ENCODE measurements around the gene LAMA3.
A peak's percentile ranks its signal among the peaks of the same experiment; 100 is the strongest.

Gene LAMA3

DNA sequence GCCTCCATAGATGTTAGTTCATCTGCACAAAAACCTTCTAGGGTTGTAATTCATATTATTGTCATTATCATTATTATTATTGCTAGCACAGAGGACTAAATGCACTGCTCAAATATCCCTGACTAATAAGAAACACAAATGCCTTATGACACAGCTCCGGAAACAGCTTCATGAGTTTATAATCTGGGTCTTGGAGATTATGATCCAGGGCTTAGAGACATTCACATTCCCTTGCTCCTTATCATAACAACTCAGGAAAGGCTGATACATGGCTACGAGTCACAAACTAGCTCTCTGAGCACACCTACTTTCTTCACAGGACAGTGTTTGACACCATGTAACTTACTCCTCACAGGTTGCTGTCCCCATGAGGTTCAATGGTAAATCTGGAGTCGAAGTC is 223.1 kb downstream of the LAMA3 start:
- no peaks in the 10 kb centered on the region for H3K9me3 Mint-ChIP-seq
- peaks cover 9% of the 10 kb centered on the region for H3K27me3 Mint-ChIP-seq (ENCODE audit: low read depth)
- H3K4me1 Mint-ChIP-seq (ENCODE audit: low read depth) = no peaks in the 10 kb centered on the region
- no peaks in the 10 kb centered on the region for H3K36me3 Mint-ChIP-seq (ENCODE audit: low read depth)
- H3K4me3 Mint-ChIP-seq = no peak overlapping the region
- H3K27ac Mint-ChIP-seq = no peak overlapping the region

DNA sequence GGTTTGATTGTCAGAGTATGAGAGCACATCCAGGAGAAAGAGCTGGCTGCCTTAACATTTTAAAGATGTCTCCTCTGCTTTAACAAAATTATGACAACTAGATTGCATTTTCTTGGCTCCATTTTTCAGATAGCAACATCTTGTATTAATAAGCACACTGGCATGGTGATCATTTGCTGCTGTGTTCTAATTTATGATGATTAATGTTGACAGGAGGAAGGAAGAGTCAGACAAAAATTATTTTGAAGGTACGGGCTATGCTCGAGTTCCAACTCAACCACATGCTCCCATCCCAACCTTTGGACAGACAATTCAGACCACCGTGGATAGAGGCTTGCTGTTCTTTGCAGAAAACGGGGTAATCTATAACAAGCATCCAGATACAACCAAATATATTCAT is 227.1 kb downstream of the LAMA3 start:
- Mint-ChIP-seq H3K27me3 (ENCODE audit: low read depth) (peaks cover 19% of the 10 kb centered on the region), H3K4me3 (no peak overlapping the region), H3K27ac (no peak overlapping the region), H3K36me3 (ENCODE audit: low read depth) (no peaks in the 10 kb centered on the region), H3K9me3 (no peaks in the 10 kb centered on the region), H3K4me1 (ENCODE audit: low read depth) (peaks cover 7% of the 10 kb centered on the region)

DNA sequence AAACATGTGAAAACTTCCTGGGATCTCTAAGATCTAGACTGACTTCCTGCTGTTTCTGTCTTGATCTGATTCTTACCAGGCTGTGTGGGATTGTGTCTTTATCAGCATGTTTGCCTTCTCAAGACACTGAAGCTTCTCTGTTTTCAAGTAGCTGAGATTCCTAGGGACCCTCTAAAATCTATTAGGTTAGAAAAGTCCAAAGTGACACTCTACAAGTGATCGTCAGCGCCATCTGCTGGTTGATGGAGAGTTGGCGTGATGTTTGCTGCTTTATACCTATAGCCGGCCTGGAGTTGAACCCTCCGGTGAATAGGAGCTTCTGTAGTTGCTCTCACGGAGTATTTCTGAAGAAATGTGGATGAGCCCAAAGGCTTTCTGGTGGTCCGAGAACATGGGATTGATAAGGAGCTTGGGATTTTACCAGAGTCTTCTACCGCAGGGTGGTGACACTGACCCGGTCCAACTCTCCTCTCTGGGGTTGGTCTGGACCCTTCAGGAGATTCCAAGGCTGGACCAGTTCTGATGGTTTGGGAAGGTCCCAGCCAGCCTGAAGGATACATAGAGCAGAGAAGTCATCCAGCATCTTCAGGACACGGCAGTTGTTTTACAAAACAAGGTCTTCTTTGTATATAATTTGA is 229.3 kb downstream of the LAMA3 start:
- peaks cover 19% of the 10 kb centered on the region for H3K27me3 Mint-ChIP-seq (ENCODE audit: low read depth)
- no peak overlapping the region for H3K27ac Mint-ChIP-seq
- no peaks in the 10 kb centered on the region for H3K9me3 Mint-ChIP-seq
- peaks cover 15% of the 10 kb centered on the region for H3K4me1 Mint-ChIP-seq (ENCODE audit: low read depth)
- H3K36me3 Mint-ChIP-seq (ENCODE audit: low read depth) = no peaks in the 10 kb centered on the region
- no peak overlapping the region for H3K4me3 Mint-ChIP-seq

DNA sequence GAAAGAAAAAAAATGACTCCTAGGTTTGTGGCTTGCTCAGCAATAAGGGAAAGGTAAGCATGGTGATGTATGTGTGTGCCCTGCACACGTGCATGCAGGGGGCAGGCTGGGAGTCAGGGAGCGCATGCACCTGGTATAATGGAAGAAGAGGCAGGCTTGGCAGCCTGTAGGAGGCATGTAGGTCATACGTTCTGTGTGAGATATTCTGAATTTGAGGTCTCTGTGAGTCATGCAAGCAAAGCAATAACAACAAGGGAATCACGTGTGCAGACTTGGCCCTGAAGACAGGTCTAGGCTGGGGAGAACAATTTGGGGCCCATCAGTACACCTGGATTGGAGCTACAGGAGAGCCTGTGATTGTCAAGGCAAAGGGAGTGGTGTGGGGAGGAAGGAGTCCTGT is 230.8 kb downstream of the LAMA3 start:
- no peaks in the 10 kb centered on the region for H3K36me3 Mint-ChIP-seq (ENCODE audit: low read depth)
- no peaks in the 10 kb centered on the region for H3K9me3 Mint-ChIP-seq
- H3K4me1 Mint-ChIP-seq (ENCODE audit: low read depth) = peaks cover 15% of the 10 kb centered on the region
- no peak overlapping the region for H3K27ac Mint-ChIP-seq
- H3K27me3 Mint-ChIP-seq (ENCODE audit: low read depth) = peaks cover 19% of the 10 kb centered on the region
- no peak overlapping the region for H3K4me3 Mint-ChIP-seq

DNA sequence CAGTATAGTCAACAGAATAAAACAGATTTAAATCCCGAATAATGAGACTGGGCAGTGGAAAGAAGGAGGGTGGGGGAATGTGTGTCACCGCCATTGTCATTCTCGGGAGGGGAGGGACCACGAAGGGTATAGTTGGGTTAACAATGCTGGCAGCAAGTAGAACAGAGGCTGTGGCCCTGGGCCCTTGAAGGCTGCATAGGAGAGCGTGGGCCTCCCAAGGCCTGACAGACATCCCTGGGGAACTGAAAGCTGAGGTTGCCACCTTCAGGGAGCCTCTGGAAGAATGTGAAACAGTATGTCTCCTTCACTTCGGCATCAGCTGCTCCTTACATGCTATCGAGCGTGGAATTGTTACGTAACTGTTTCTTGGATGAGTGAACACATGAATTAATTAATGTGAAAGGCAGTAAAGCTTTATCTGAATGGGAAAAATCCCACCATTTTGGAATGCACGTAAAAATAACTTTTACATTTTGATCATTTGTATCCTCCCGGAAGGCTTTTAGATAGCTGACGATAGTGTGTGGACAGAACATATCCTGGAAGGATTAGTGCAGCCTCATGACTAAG is 232.5 kb downstream of the LAMA3 start:
- H3K4me3 Mint-ChIP-seq = no peak overlapping the region

DNA sequence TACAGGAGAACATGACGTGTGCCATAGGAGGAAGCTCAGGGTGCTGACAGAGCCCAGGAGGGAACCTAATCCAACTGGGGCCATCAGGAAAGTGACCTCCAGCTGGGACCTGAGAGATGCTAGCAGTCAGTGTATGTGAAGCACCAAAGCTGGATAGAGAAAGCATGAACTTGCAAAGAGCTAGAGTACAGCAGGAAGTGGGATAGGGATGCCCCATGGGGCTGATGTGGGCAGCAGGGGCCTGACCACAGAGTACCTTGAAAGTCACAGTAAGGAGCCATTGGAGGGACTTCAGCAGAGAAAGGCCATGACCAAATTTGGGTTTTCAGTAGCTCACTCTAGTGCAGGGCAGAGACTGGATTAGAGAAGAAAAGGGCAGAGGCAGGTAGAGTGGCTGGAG is 233.7 kb downstream of the LAMA3 start:
- H3K4me1 Mint-ChIP-seq (ENCODE audit: low read depth) = peaks cover 15% of the 10 kb centered on the region
- H3K27ac Mint-ChIP-seq = peak overlapping the region; percentile 0
- no peaks in the 10 kb centered on the region for H3K36me3 Mint-ChIP-seq (ENCODE audit: low read depth)
- no peak overlapping the region for H3K4me3 Mint-ChIP-seq
- H3K27me3 Mint-ChIP-seq (ENCODE audit: low read depth) = peaks cover 17% of the 10 kb centered on the region
- no peaks in the 10 kb centered on the region for H3K9me3 Mint-ChIP-seq

More for the DNA sequence above, 232.5 kb downstream of the LAMA3 start:
- Mint-ChIP-seq H3K36me3 (ENCODE audit: low read depth) (no peaks in the 10 kb centered on the region), H3K27ac (no peak overlapping the region), H3K9me3 (no peaks in the 10 kb centered on the region), H3K4me1 (ENCODE audit: low read depth) (peaks cover 15% of the 10 kb centered on the region), H3K27me3 (ENCODE audit: low read depth) (peaks cover 16% of the 10 kb centered on the region)

DNA sequence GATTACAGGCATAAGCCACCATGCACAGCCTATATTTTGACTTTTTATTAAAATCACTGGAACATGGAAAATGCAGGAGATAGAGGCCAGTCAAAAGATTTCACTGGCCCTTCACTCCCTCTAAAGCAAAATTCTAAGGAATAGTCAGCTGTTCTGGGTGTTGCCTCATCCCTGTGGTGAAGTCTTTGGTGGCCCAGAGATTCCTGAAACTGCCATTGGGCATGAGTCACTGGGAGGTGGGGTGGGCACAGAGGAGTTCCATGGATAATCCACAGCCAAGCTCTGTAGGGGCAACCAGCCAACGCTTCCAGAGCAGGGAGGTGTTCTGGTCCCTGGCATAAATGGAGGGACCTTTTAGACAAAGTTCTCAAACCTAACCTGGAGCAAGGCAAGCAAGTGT is 235.6 kb downstream of the LAMA3 start:
- no peaks in the 10 kb centered on the region for H3K9me3 Mint-ChIP-seq
- peaks cover 13% of the 10 kb centered on the region for H3K27me3 Mint-ChIP-seq (ENCODE audit: low read depth)
- H3K27ac Mint-ChIP-seq = no peak overlapping the region
- peaks cover 1% of the 10 kb centered on the region for H3K36me3 Mint-ChIP-seq (ENCODE audit: low read depth)
- no peak overlapping the region for H3K4me3 Mint-ChIP-seq
- peaks cover 25% of the 10 kb centered on the region for H3K4me1 Mint-ChIP-seq (ENCODE audit: low read depth)

DNA sequence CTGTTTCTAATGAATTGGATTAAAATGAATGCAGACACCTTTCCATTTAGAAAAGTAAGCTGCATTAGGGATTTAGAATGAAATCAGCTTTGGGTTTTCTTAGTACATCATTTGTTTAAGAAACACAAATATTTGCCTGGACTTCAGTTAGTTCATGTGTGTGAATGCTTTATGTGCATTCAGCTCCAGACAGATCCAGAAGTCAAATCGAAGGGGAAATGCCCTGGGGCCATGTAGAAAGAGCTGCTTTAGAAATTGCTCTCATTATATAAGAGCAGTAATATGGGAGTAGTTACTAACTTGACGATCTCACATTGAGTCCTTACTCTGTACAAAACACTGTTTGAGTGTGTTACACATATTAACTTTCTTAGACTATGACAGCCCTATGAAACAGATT is 237.3 kb downstream of the LAMA3 start:
- Mint-ChIP-seq H3K27me3 (ENCODE audit: low read depth) (peaks cover 8% of the 10 kb centered on the region), H3K4me3 (no peak overlapping the region), H3K4me1 (ENCODE audit: low read depth) (peaks cover 28% of the 10 kb centered on the region), H3K9me3 (no peaks in the 10 kb centered on the region), H3K27ac (no peak overlapping the region), H3K36me3 (ENCODE audit: low read depth) (peaks cover 1% of the 10 kb centered on the region)

DNA sequence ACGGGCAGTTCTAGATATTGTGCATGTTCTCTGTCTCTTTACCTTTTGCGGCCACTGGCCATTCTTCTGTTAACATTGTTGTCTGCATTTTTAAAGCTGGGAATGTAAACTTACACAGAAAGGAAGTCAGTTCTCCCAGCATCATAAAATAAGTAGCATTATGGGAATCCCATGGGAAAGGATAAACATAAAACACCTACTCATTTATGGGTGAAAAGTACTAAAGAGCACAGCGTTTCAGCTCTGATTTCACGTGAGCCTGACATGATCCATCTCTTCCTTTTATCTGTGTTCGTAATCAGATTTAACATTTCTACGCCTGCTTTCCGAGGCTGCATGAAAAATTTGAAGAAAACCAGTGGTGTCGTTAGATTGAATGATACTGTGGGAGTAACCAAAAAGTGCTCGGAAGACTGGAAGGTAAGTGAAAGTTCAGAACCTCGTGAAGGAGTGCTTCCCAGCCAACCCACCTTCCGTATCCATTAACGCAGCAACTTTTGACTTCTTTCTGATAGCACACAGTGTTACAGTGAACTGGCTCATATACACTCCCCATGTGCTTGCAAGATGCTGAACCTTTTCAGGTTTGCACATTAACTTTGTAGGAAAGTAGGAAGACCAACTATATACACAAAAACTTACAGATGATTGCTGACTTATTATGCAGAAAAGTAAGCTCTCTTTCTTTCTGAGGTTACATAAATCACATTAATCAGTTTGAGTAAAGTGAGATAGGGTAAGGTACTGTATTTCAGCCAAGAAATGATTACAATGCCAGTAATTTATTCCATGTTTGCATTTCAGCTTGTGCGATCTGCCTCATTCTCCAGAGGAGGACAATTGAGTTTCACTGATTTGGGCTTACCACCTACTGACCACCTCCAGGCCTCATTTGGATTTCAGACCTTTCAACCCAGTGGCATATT is 238.8 kb downstream of the LAMA3 start:
- H3K4me1 Mint-ChIP-seq (ENCODE audit: low read depth) = peaks cover 23% of the 10 kb centered on the region
- H3K4me3 Mint-ChIP-seq = no peak overlapping the region
- H3K27me3 Mint-ChIP-seq (ENCODE audit: low read depth) = peaks cover 8% of the 10 kb centered on the region
- no peaks in the 10 kb centered on the region for H3K9me3 Mint-ChIP-seq
- H3K36me3 Mint-ChIP-seq (ENCODE audit: low read depth) = peaks cover 1% of the 10 kb centered on the region
- no peak overlapping the region for H3K27ac Mint-ChIP-seq

DNA sequence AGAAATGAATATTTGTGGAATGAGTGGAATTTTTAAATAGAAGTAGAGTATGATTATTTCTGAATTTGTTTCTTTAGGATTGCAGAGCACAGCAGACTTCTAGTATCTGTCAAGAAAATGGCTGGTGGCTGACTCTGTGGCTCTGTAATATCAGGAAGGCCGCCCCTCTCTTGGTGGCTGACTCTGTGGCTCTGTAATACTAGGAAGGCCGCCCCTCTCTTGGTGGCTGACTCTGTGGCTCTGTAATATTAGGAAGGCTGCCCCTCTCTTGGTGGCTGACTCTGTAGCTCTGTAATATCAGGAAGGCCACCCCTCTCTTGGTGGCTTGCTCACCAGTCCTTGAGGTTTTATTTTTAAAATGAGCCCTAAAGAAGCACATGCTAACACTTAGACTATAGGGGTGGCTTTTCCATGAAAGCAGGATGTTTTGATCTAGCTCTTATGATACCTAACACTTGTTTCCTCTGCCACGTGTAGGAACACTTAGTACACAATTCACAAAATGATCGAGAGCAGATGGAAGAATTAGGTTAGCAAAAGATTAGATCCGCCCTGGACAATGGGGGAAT is 240.2 kb downstream of the LAMA3 start:
- Mint-ChIP-seq H3K36me3 (ENCODE audit: low read depth) (peaks cover 1% of the 10 kb centered on the region), H3K27me3 (ENCODE audit: low read depth) (peaks cover 8% of the 10 kb centered on the region), H3K9me3 (no peaks in the 10 kb centered on the region), H3K27ac (peak overlapping the region; percentile 84), H3K4me3 (peak overlapping the region; percentile 59), H3K4me1 (ENCODE audit: low read depth) (peaks cover 25% of the 10 kb centered on the region)

DNA sequence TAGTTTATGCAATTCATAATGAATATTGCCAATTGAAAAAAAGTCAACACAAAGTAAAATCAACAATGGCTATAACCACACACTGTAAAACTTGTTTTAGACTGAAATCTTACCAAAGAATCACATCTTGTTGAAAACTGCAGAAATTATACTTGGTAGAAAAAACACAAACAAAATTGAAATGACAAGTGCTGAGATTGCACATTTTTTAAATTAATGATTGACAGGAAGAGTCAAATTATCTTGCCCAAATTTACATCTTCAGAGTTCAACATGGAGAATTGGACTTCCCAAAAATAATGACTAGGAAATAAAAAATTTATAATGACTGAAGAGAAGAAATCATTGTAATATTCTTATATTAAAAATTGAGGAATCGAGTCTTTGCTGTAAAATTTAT is 240.7 kb downstream of the LAMA3 start:
- peak overlapping the region; percentile 84 for H3K27ac Mint-ChIP-seq
- peaks cover 1% of the 10 kb centered on the region for H3K36me3 Mint-ChIP-seq (ENCODE audit: low read depth)
- no peak overlapping the region for H3K4me3 Mint-ChIP-seq
- no peaks in the 10 kb centered on the region for H3K9me3 Mint-ChIP-seq
- H3K27me3 Mint-ChIP-seq (ENCODE audit: low read depth) = peaks cover 8% of the 10 kb centered on the region
- peaks cover 31% of the 10 kb centered on the region for H3K4me1 Mint-ChIP-seq (ENCODE audit: low read depth)

DNA sequence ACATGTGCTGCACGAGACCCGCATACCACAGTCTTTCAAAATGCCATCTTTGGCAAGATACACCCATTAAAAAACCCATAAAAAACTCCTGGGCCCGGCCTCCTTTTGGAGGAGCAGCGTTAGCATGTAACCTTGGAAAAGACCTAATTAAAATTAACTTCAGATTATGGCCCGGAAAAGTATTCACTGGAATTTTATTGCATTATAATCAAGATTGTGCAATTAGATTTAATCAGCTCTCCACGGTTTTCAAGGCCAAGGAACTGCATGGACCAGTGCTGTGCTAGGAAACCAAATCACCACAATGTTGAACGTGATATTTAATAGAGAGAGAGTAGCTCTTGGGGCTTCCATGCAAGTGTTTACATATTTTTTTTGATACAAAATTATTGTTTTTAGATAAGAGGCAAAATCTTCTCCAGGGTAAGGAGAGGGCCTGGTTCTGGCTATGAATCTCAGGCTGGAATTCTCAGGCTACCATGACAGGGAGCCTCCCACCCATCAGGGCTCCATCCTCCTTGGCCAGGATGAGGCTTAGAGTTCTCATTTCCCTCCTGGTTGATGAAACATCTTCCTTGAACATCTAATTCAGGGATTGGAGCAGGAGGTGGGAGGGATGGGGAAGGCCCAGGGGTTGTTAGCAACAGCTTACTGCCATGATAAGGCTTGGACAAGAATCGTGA is 243.3 kb downstream of the LAMA3 start:
- Mint-ChIP-seq H3K9me3 (no peaks in the 10 kb centered on the region), H3K27me3 (ENCODE audit: low read depth) (peaks cover 12% of the 10 kb centered on the region), H3K36me3 (ENCODE audit: low read depth) (peaks cover 1% of the 10 kb centered on the region), H3K27ac (no peak overlapping the region), H3K4me1 (ENCODE audit: low read depth) (peaks cover 52% of the 10 kb centered on the region), H3K4me3 (no peak overlapping the region)

DNA sequence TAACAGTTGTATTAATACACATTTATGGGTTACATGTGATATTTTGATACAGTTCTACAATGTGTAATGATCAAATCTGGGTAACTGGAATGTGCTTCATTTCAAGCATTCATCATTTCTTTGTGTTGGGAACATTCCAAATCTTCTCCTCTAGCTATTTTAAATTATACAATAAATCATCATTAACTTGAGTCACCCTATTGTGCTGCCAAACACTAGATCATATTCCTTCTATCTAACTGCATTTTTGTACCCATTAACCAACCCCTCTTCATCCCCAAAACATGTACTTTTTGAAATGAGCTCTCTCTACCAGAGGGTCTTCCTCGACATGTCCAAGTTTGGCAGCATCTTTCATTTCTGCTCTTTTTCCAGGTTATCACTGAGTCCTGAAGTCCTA is 244.2 kb downstream of the LAMA3 start:
- H3K36me3 Mint-ChIP-seq (ENCODE audit: low read depth) = peaks cover 2% of the 10 kb centered on the region
- H3K27me3 Mint-ChIP-seq (ENCODE audit: low read depth) = peaks cover 7% of the 10 kb centered on the region
- no peaks in the 10 kb centered on the region for H3K9me3 Mint-ChIP-seq
- no peak overlapping the region for H3K27ac Mint-ChIP-seq
- H3K4me1 Mint-ChIP-seq (ENCODE audit: low read depth) = peaks cover 53% of the 10 kb centered on the region
- no peak overlapping the region for H3K4me3 Mint-ChIP-seq

DNA sequence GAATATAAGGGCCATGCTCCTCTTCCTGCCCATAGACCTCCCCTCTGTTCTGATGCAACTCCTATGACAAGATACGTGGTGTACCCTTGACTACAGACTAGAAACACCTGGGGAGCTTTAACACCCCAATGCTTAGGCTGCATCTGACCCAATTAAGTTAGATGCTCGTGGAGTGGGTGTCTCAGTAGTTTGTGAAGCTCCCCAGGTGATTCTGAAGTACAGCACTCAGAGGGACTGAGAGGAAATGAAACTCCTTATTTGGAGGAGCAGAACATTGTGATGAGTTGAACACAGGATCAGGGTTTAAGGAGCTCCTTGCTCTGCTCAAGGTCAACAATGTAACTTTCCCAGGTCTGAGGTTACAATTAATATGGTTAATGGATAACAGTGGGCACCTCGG is 245.0 kb downstream of the LAMA3 start:
- H3K9me3 Mint-ChIP-seq = no peaks in the 10 kb centered on the region
- H3K27ac Mint-ChIP-seq = no peak overlapping the region
- H3K4me1 Mint-ChIP-seq (ENCODE audit: low read depth) = peaks cover 55% of the 10 kb centered on the region
- H3K36me3 Mint-ChIP-seq (ENCODE audit: low read depth) = peaks cover 4% of the 10 kb centered on the region
- H3K4me3 Mint-ChIP-seq = no peak overlapping the region
- peaks cover 13% of the 10 kb centered on the region for H3K27me3 Mint-ChIP-seq (ENCODE audit: low read depth)

Measured in T-helper 1 cell treated with Interleukin-12 subunit alpha and Interleukin-12 subunit beta and Interleukin-4 antibody, amounts not matched to agents 30 μg/mL and 1 μg/mL, for 36 hours (primary cell).